Parathyroid adenoma (tissue), 2 donors: ENCODE measurements around the gene SKI.

Experiments
- H2AFZ ChIP-seq: fragments of 300-600 bp; sonication (generic); one replicate; pipeline ENCODE4 v1.7.0; 2017; ENCODE audit warnings: antibody characterized with exemption, mild to moderate bottlenecking
- H3K27ac ChIP-seq: fragments of 300-600 bp; sonication (generic); one replicate; pipeline ENCODE4 v1.7.0; 2017
- H3K27me3 ChIP-seq: fragments of 300-600 bp; sonication (generic); one replicate; pipeline ENCODE4 v1.7.0; 2017; ENCODE audit warnings: low read length; ENCODE audit not compliant: control insufficient read depth, insufficient read depth
- H3K36me3 ChIP-seq: fragments of 300-600 bp; sonication (generic); one replicate; pipeline ENCODE4 v1.7.0; 2017; ENCODE audit warnings: low read length; ENCODE audit not compliant: control insufficient read depth, insufficient read depth
- H3K4me1 ChIP-seq: fragments of 300-600 bp; sonication (generic); one replicate; pipeline ENCODE4 v1.7.0; 2017; ENCODE audit warnings: control low read depth
- H3K4me2 ChIP-seq: fragments of 300-600 bp; sonication (generic); one replicate; pipeline ENCODE4 v1.7.0; 2017; ENCODE audit warnings: low read length
- H3K4me3 ChIP-seq: fragments of 300-600 bp; sonication (generic); one replicate; pipeline ENCODE4 v1.7.0; 2017; ENCODE audit warnings: low read depth, low read length
- H3K79me2 ChIP-seq: fragments of 300-600 bp; sonication (generic); one replicate; pipeline ENCODE4 v1.7.0; 2017; ENCODE audit warnings: control low read depth
- H3K9ac ChIP-seq: fragments of 300-600 bp; sonication (generic); one replicate; pipeline ENCODE4 v1.7.0; 2017; ENCODE audit warnings: mild to moderate bottlenecking
- H3K9me3 ChIP-seq: fragments of 300-600 bp; sonication (generic); one replicate; pipeline ENCODE4 v1.7.0; 2017; ENCODE audit warnings: low read length; ENCODE audit not compliant: control insufficient read depth
- CTCF ChIP-seq: fragments of 300-600 bp; sonication (generic); IDR thresholded peaks from one replicate; pipeline ENCODE4 v1.7.0; 2017; ENCODE audit warnings: antibody characterized with exemption, mild to moderate bottlenecking
- donor health status: primary hyperparathyroidism.

SKI gene

GRCh38 chr1:2351723-2352122 lies 123.6 kb downstream of the SKI start:
- H3K27ac ChIP-seq = no peak overlapping the region

GRCh38 chr1:2352341-2352896 lies 124.3 kb downstream of the SKI start:
- no peaks in the 10 kb centered on the region for H3K4me1 ChIP-seq
- H3K4me2 ChIP-seq = no peak overlapping the region
- no peaks in the 10 kb centered on the region for H3K36me3 ChIP-seq
- TF ChIP-seq CTCF = no peak
- H3K27ac ChIP-seq = no peak overlapping the region
- H3K9ac ChIP-seq = no peak overlapping the region
- no peak overlapping the region for H2AFZ ChIP-seq
- no peaks in the 10 kb centered on the region for H3K27me3 ChIP-seq
- H3K79me2 ChIP-seq = no peaks in the 10 kb centered on the region
- H3K9me3 ChIP-seq = no peaks in the 10 kb centered on the region
- no peak overlapping the region for H3K4me3 ChIP-seq

More at GRCh38 chr1:2351723-2352122, 123.6 kb downstream of the SKI start:
- H3K79me2 ChIP-seq = no peaks in the 10 kb centered on the region
- no peak overlapping the region for H2AFZ ChIP-seq
- H3K4me2 ChIP-seq = no peak overlapping the region
- H3K4me3 ChIP-seq = no peak overlapping the region
- no peaks in the 10 kb centered on the region for H3K27me3 ChIP-seq
- H3K4me1 ChIP-seq = no peaks in the 10 kb centered on the region
- no peaks in the 10 kb centered on the region for H3K9me3 ChIP-seq
- H3K9ac ChIP-seq = no peak overlapping the region
- TF ChIP-seq CTCF = no peak
- H3K36me3 ChIP-seq = no peaks in the 10 kb centered on the region

GRCh38 chr1:2352897-2353550 lies 124.9 kb downstream of the SKI start:
- H3K4me1 ChIP-seq = no peaks in the 10 kb centered on the region
- no peak overlapping the region for H2AFZ ChIP-seq
- H3K27me3 ChIP-seq = no peaks in the 10 kb centered on the region
- H3K9ac ChIP-seq = no peak overlapping the region
- no peak overlapping the region for H3K4me3 ChIP-seq
- no peaks in the 10 kb centered on the region for H3K9me3 ChIP-seq
- TF ChIP-seq CTCF = no peak
- H3K4me2 ChIP-seq = no peak overlapping the region
- H3K79me2 ChIP-seq = no peaks in the 10 kb centered on the region
- no peaks in the 10 kb centered on the region for H3K36me3 ChIP-seq
- H3K27ac ChIP-seq = no peak overlapping the region

GRCh38 chr1:2353551-2354438 lies 125.7 kb downstream of the SKI start:
- no peak overlapping the region for H3K27ac ChIP-seq
- H3K4me1 ChIP-seq = no peaks in the 10 kb centered on the region
- H3K9me3 ChIP-seq = no peaks in the 10 kb centered on the region
- no peak overlapping the region for H2AFZ ChIP-seq
- no peaks in the 10 kb centered on the region for H3K36me3 ChIP-seq
- no peaks in the 10 kb centered on the region for H3K27me3 ChIP-seq
- no peak overlapping the region for H3K4me2 ChIP-seq
- TF ChIP-seq CTCF = no peak
- no peak overlapping the region for H3K4me3 ChIP-seq
- no peak overlapping the region for H3K9ac ChIP-seq
- H3K79me2 ChIP-seq = no peaks in the 10 kb centered on the region
